CMK (cell line): ENCODE data around the gene HOXD13.

Experiments
- DNase-seq: peaks from one replicate; pipeline ENCODE4 v3.0.0-alpha.2; 2010; ENCODE audit warnings: low read depth

Gene HOXD13

GRCh38 chr2:176095421-176095820, 2.9 kb downstream of the HOXD13 start:
- no peak for DNase-seq

GRCh38 chr2:176096243-176096985, 3.9 kb downstream of the HOXD13 start:
- no peak for DNase-seq

GRCh38 chr2:176096986-176097819, 4.7 kb downstream of the HOXD13 start:
- peak; percentile 55 for DNase-seq

- DNase-seq, result no peak
Measured at GRCh38 chr2:176097820-176098365, 5.4 kb downstream of the HOXD13 start.

- no peak for DNase-seq
Measured at GRCh38 chr2:176098366-176099158, 6.0 kb downstream of the HOXD13 start.

GRCh38 chr2:176099159-176099727, 6.7 kb downstream of the HOXD13 start:
- no peak for DNase-seq

- no peak for DNase-seq
Measured at GRCh38 chr2:176099728-176100546, 7.4 kb downstream of the HOXD13 start, which contains the start of gene HOXD12. TSS of gene HOXD12 (plus strand) at chr2:176099795. CDS start at chr2:176099802, 7 bp downstream.

GRCh38 chr2:176100547-176101140, 8.1 kb downstream of the HOXD13 start:
- no peak for DNase-seq

- DNase-seq, result no peak
Measured at GRCh38 chr2:176101216-176101830, 8.8 kb downstream of the HOXD13 start.

GRCh38 chr2:176101842-176102241, 9.3 kb downstream of the HOXD13 start:
- DNase-seq, result no peak

- DNase-seq, result no peak
Measured at GRCh38 chr2:176102309-176102866, 9.9 kb downstream of the HOXD13 start.

GRCh38 chr2:176103194-176103593, 10.7 kb downstream of the HOXD13 start:
- no peak for DNase-seq

GRCh38 chr2:176103742-176104315, 11.3 kb downstream of the HOXD13 start:
- DNase-seq, result no peak

- DNase-seq, result no peak
Measured at GRCh38 chr2:176104316-176105077, 12.0 kb downstream of the HOXD13 start.

GRCh38 chr2:176105078-176105729, 12.7 kb downstream of the HOXD13 start:
- no peak for DNase-seq

- no peak for DNase-seq
Measured at GRCh38 chr2:176105730-176106580, 13.4 kb downstream of the HOXD13 start.
